ENCODE data around the gene MOK. TPM values are rescaled to one million over a fixed set of nuclear protein-coding genes. Genes with fewer than 3 reads are reported as not detected.

Gene MOK
- total RNA-seq, 1 donor from 2014 or later, result 24.4 TPM

DNA sequence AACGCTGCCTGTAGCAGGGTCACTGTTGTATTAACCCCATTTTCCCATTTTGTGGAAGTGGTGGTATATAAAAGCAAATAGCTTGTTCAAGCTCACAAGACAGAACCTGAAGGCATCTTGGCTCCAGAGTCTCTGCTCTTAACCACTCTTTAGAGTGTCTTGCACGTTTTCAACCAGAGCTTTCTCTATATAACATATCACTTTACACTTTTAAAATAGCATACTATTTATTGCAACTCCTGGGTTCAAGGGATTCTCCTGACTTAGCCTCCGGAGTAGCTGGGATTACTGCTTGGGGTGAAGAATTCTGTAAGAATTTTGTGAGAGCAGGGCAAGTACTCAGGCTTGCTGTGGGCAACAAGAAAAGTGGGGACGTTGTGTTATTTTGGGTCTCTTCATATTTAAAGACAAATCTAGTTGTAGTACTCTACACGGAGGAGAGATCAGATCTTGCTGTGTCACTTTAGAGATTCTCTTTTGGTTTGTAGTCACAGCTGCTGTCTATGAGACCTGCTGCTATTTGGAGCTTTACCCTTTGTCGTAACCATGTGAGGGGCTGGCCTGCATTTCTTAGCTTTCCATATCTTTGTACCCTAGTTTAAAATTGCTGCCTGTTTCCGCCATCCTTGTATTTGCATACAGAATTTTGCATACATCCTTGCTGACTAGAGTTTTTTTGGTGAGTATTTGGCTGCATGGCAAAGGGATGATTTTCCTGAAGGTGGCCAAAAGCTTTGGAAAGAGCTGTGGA is 124.5 kb downstream of the MOK start:
- DNase-seq (ENCODE audit: low spot score), result no peak

Other genes with a start within 250 kb of the MOK start
- gene HSP90AA1, start 218.1 kb downstream of the MOK start, total RNA-seq, result 583 TPM
- 45.7 TPM for gene WDR20, start 165.3 kb downstream of the MOK start, total RNA-seq
- gene ZNF839, start 14.6 kb upstream of the MOK start, total RNA-seq, result 18.1 TPM
- gene CINP, start 57.7 kb upstream of the MOK start, total RNA-seq, result 31.2 TPM
- 36.3 TPM for gene TECPR2, start 57.8 kb upstream of the MOK start, total RNA-seq
- gene ANKRD9, start 204.6 kb upstream of the MOK start, total RNA-seq, result 11.5 TPM